ENCODE data around the gene TCEA3.

DNA sequence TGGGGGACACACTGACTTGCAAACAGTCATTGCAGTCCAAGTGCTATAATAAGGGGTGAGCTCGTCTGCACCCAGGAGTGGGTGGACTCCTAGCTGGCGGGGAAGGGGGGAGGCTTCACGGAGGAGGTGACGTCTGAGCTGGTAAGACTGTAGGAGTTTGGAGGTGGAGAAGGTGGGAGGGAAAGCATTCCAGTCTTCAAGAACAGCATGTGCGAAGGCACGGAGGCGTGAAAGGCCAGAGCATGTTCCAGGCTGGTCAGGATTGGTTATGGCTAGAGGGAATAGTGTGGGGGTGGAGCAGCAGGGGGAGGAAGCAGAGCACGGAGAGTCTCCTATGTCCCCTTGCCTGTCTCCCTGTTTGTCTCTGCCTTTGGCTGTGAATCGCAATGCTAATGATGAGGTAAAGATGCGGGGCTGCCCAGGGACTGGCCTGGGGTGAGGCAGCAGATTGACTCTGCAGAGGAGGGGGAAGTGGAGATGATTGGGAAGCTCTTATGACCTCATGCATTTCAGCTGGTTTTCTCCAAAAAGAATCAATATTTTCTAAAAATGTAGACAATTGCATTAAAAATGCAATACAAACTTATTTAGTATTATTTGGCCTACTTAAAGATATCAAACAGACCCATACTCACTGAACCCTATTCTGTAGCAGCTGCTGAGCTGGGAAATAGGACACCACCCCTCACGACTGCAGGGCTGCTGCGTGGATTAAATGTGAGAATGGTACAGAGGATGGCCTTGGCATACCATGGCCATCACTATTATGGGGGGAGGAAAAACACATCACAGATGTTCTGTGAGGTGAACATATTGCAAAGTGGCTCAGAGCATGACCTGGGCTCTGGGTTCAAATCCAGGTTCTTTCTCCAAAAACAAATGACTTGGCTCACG lies 52.3 kb downstream of the TCEA3 start:
- TF ChIP-seq, protein P1, sequence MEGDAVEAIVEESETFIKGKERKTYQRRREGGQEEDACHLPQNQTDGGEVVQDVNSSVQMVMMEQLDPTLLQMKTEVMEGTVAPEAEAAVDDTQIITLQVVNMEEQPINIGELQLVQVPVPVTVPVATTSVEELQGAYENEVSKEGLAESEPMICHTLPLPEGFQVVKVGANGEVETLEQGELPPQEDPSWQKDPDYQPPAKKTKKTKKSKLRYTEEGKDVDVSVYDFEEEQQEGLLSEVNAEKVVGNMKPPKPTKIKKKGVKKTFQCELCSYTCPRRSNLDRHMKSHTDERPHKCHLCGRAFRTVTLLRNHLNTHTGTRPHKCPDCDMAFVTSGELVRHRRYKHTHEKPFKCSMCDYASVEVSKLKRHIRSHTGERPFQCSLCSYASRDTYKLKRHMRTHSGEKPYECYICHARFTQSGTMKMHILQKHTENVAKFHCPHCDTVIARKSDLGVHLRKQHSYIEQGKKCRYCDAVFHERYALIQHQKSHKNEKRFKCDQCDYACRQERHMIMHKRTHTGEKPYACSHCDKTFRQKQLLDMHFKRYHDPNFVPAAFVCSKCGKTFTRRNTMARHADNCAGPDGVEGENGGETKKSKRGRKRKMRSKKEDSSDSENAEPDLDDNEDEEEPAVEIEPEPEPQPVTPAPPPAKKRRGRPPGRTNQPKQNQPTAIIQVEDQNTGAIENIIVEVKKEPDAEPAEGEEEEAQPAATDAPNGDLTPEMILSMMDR (IDR thresholded peaks at IDR 0.05), result no peak
- TF ChIP-seq POLR2A (IDR thresholded peaks at IDR 0.05), result no peak

All from body of pancreas (tissue), 4 donors.